IMR-90 (cell line): ENCODE results near the gene PPIL6. TPM values are rescaled to one million over a fixed set of nuclear protein-coding genes. Genes with fewer than 3 reads are reported as not detected.

ENCODE experiments used
- ATAC-seq: fragments of 200-7000 bp; cut with Tn5 transposase; 2 replicates; pipeline ENCODE4 v1.9.1; 2020; ENCODE audit warnings: low read depth, mild to moderate bottlenecking, moderate library complexity
- BruUV-seq: library from RNA; stranded (reverse); fragments of 400-500 nt; replicated peaks from 2 replicates; lab custom pipeline; 2021; lab: Mats Ljungman, UMichigan
- CTCF ChIA-PET: fragments of 300-600 bp; formaldehyde crosslinking; extraction: SDS; loops from one replicate; lab custom pipeline; 2021; ENCODE audit warnings: antibody characterized with exemption; lab: Yijun Ruan, JAX
- POLR2A ChIA-PET: fragments of 300-600 bp; sonication (Branson Sonifier 250); formaldehyde crosslinking; loops from one replicate; lab custom pipeline; 2022; ENCODE audit warnings: antibody characterized with exemption; ENCODE audit not compliant: unreplicated experiment; lab: Charles Lee
- DNase-seq: peaks from one replicate; pipeline ENCODE4 v3.0.0; 2013
- H2AFZ ChIP-seq: replicated peaks from 2 replicates; pipeline ENCODE3; 2013; ENCODE audit warnings: low read length, mild to moderate bottlenecking; ENCODE audit not compliant: poor library complexity
- H2AK5ac ChIP-seq: 2 replicates; pipeline ENCODE4 v1.6.1; 2013; ENCODE audit warnings: low read depth, low read length, inconsistent platforms
- H2AK9ac ChIP-seq: replicated peaks from 2 replicates; pipeline ENCODE3; 2013; ENCODE audit warnings: mild to moderate bottlenecking, low read depth, low read length, moderate library complexity; ENCODE audit not compliant: poor library complexity
- H2BK120ac ChIP-seq: 2 replicates; pipeline ENCODE4 v1.6.1; 2013; ENCODE audit warnings: low read depth, low read length, inconsistent platforms
- H2BK15ac ChIP-seq: 3 replicates; pipeline ENCODE4 v1.6.1; 2013; ENCODE audit warnings: low read depth, low read length, inconsistent platforms
- H2BK20ac ChIP-seq: 2 replicates; pipeline ENCODE4 v1.6.1; 2013; ENCODE audit warnings: low read depth, mild to moderate bottlenecking, inconsistent platforms, low read length, moderate library complexity
- H2BK5ac ChIP-seq: 2 replicates; pipeline ENCODE4 v1.6.1; 2013; ENCODE audit warnings: mild to moderate bottlenecking, low read depth, low read length, inconsistent platforms; ENCODE audit not compliant: poor library complexity, severe bottlenecking
- H3K14ac ChIP-seq: replicated peaks from 2 replicates; pipeline ENCODE4 v1.6.1; 2013; ENCODE audit warnings: low read depth, low read length, inconsistent platforms
- H3K18ac ChIP-seq: 2 replicates; pipeline ENCODE4 v1.6.1; 2013; ENCODE audit warnings: low read depth, low read length, control low read depth
- H3K23ac ChIP-seq: 2 replicates; pipeline ENCODE4 v1.6.1; 2013; ENCODE audit warnings: low read depth, low read length, inconsistent platforms
- H3K27ac ChIP-seq: 2 replicates; pipeline ENCODE4 v1.5.1; 2013; ENCODE audit warnings: mild to moderate bottlenecking, control low read depth, low read length; ENCODE audit not compliant: insufficient read depth
- H3K27me3 ChIP-seq: 2 replicates; pipeline ENCODE4 v1.6.1; 2013; ENCODE audit warnings: low read length; ENCODE audit not compliant: control insufficient read depth, insufficient read depth
- H3K36me3 ChIP-seq: 2 replicates; pipeline ENCODE4 v1.6.1; 2013; ENCODE audit warnings: low read length, mixed read lengths; ENCODE audit not compliant: control insufficient read depth, insufficient read depth
- H3K4ac ChIP-seq: 2 replicates; pipeline ENCODE4 v1.6.1; 2013; ENCODE audit warnings: low read depth, low read length, inconsistent platforms
- H3K4me1 ChIP-seq: 2 replicates; pipeline ENCODE4 v1.6.1; 2013; ENCODE audit warnings: low read length, mixed read lengths; ENCODE audit not compliant: control insufficient read depth, insufficient read depth
- H3K4me2 ChIP-seq: 2 replicates; pipeline ENCODE4 v1.6.1; 2013; ENCODE audit warnings: low read depth, mild to moderate bottlenecking, control low read depth, low read length, moderate library complexity
- H3K4me3 ChIP-seq: 2 replicates; pipeline ENCODE4 v1.5.1; 2013; ENCODE audit warnings: low read depth, mild to moderate bottlenecking, control low read depth, low read length, moderate library complexity; ENCODE audit not compliant: insufficient read depth
- H3K56ac ChIP-seq: 2 replicates; pipeline ENCODE4 v1.6.1; 2013; ENCODE audit warnings: low read length, inconsistent platforms; ENCODE audit not compliant: insufficient read depth; ENCODE audit errors: extremely low read depth
- H3K79me1 ChIP-seq, 2 experiments: 2 replicates each; pipeline ENCODE4 v1.6.1; 2013; ENCODE audit warnings: low read length in 2 of 2, inconsistent platforms in 1 of 2, low read depth in 1 of 2
- H3K9ac ChIP-seq: 2 replicates; pipeline ENCODE4 v1.6.1; 2013; ENCODE audit warnings: low read depth, low read length, control low read depth
- H3K9me1 ChIP-seq: 2 replicates; pipeline ENCODE4 v1.6.1; 2013; ENCODE audit warnings: low read length, inconsistent platforms; ENCODE audit not compliant: insufficient read depth
- H3K9me3 ChIP-seq: 2 replicates; pipeline ENCODE4 v1.6.1; 2013; ENCODE audit warnings: low read length; ENCODE audit not compliant: control insufficient read depth, insufficient read depth
- H4K20me1 ChIP-seq: 2 replicates; pipeline ENCODE4 v1.6.1; 2013; ENCODE audit warnings: low read length, inconsistent platforms; ENCODE audit not compliant: insufficient read depth
- H4K5ac ChIP-seq: 2 replicates; pipeline ENCODE4 v1.6.1; 2013; ENCODE audit warnings: mild to moderate bottlenecking, low read depth, low read length, control low read depth
- H4K8ac ChIP-seq, 2 experiments: 2 replicates each; pipeline ENCODE4 v1.6.1; 2013; ENCODE audit warnings: low read depth in 2 of 2, low read length in 2 of 2, control low read depth in 1 of 2, inconsistent platforms in 1 of 2
- H4K91ac ChIP-seq: 2 replicates; pipeline ENCODE4 v1.6.1; 2013; ENCODE audit warnings: low read depth, low read length, inconsistent platforms; ENCODE audit not compliant: insufficient read depth
- BHLHE40 ChIP-seq: fragments of 150-350 bp; IDR thresholded peaks from 2 replicates; pipeline ENCODE4 v1.6.1; 2016; ENCODE audit warnings: mild to moderate bottlenecking, low read depth, low read length
- CEBPB ChIP-seq: IDR thresholded peaks from 2 replicates; pipeline ENCODE4 v1.6.1; 2012; ENCODE audit warnings: low read depth, low read length, improper control_type of control experiment
- CHD1 ChIP-seq: IDR thresholded peaks from 2 replicates; pipeline ENCODE4 v1.6.1; 2012; ENCODE audit warnings: low read depth, low read length, improper control_type of control experiment
- CTCF ChIP-seq: conservative IDR thresholded peaks from 2 replicates; pipeline ENCODE4 v1.5.1; 2012; ENCODE audit warnings: mild to moderate bottlenecking, low read depth, low read length, improper control_type of control experiment
- ELK1 ChIP-seq: fragments of 150-350 bp; IDR thresholded peaks from 2 replicates; pipeline ENCODE4 v1.6.1; 2016; ENCODE audit warnings: low read depth, mild to moderate bottlenecking, low read length, moderate library complexity, borderline replicate concordance
- FOS ChIP-seq: fragments of 150-350 bp; IDR thresholded peaks from 2 replicates; pipeline ENCODE4 v1.6.1; 2016; ENCODE audit warnings: low read depth, low read length
- MAFK ChIP-seq: IDR thresholded peaks from 2 replicates; pipeline ENCODE4 v1.6.1; 2012; ENCODE audit warnings: low read depth, low read length, improper control_type of control experiment
- MAZ ChIP-seq: IDR thresholded peaks from 2 replicates; pipeline ENCODE4 v1.6.1; 2012; ENCODE audit warnings: low read depth, mild to moderate bottlenecking, low read length, improper control_type of control experiment, moderate library complexity, borderline replicate concordance
- MXI1 ChIP-seq: IDR thresholded peaks from 2 replicates; pipeline ENCODE4 v1.6.1; 2012; ENCODE audit warnings: low read depth, mild to moderate bottlenecking, low read length, moderate library complexity, borderline replicate concordance
- NFE2L2 ChIP-seq: fragments of 150-350 bp; IDR thresholded peaks from 2 replicates; pipeline ENCODE4 v1.6.1; 2016; ENCODE audit warnings: low read depth, mild to moderate bottlenecking, low read length
- POLR2A ChIP-seq: IDR thresholded peaks from 2 replicates; pipeline ENCODE4 v1.6.1; 2012; ENCODE audit warnings: mild to moderate bottlenecking, low read depth, low read length
- RAD21 ChIP-seq: IDR thresholded peaks from 2 replicates; pipeline ENCODE4 v1.6.1; 2012; ENCODE audit warnings: low read length, improper control_type of control experiment
- RCOR1 ChIP-seq: IDR thresholded peaks from 2 replicates; pipeline ENCODE4 v1.6.1; 2012; ENCODE audit warnings: mild to moderate bottlenecking, low read length, improper control_type of control experiment; ENCODE audit not compliant: insufficient replicate concordance
- RFX5 ChIP-seq: IDR thresholded peaks from 2 replicates; pipeline ENCODE4 v1.8.0; 2012; ENCODE audit warnings: low read depth, mild to moderate bottlenecking, low read length, moderate library complexity
- SMC3 ChIP-seq: fragments of 150-350 bp; IDR thresholded peaks from 2 replicates; pipeline ENCODE4 v1.6.1; 2016; ENCODE audit warnings: low read depth, mild to moderate bottlenecking, antibody characterized with exemption, low read length, moderate library complexity
- USF2 ChIP-seq: fragments of 150-350 bp; IDR thresholded peaks from 2 replicates; pipeline ENCODE4 v1.6.1; 2017; ENCODE audit warnings: mild to moderate bottlenecking, antibody characterized with exemption, low read length, low read depth
- WGBS, 2 experiments: methylation state at CpG; one replicate each; pipeline versions ENCODE4 v1.1.5 to v1.1.7; 2013; ENCODE audit warnings: missing lambda C conversion rate in 2 of 2; ENCODE audit not compliant: insufficient read length in 1 of 2; ENCODE audit errors: extremely low coverage in 2 of 2; 5-methylcytosine and 5-hydroxymethylcytosine counted together
- dilution Hi-C: fragments of 300-500 bp; cut with HindIII; formaldehyde crosslinking; loops from one replicate; pipeline ENCODE4 v1.14.3; 2018; ENCODE audit warnings: low sequenced_read_pairs; ENCODE audit not compliant: unreplicated experiment
- in situ Hi-C: fragments of 300-500 bp; cut with MboI; formaldehyde crosslinking; loops from 3 replicates; pipeline ENCODE4 v1.14.3; 2019; ENCODE audit warnings: low sequenced_read_pairs, inconsistent platforms, mixed read lengths
- intact Hi-C: fragments of 100-400 bp; cut with micrococcal nuclease; formaldehyde crosslinking; loops from 2 replicates; pipeline ENCODE4 v1.10.0; 2022
- polyA plus RNA-seq, 3 experiments: library from polyadenylated mRNA; depleted of rRNA; stranded (reverse); fragments of >200 nt; gene quantifications; 2 replicates each; pipeline ENCODE4 v1.2.3, GENCODE V29; 2012; ENCODE audit warnings: low replicate concordance in 1 of 3
- total RNA-seq: library from RNA; depleted of rRNA; stranded (reverse); fragments of >200 nt; gene quantifications from 2 replicates; pipeline ENCODE4 v1.2.3, GENCODE V29; 2012

Gene PPIL6
- total and polyA plus RNA-seq, 2 of the 4 experiments (the other 2 are of a cell fraction), result 0.15 to 0.18 TPM

- Histone ChIP-seq H3K9me1 (no peaks in the 10 kb centered on the region), H2BK20ac (no peak overlapping the region), H2AK9ac (no peak overlapping the region), H3K23ac (no peak overlapping the region), H3K4me3 (no peak overlapping the region), H2AK5ac (no peak overlapping the region), H3K36me3 (no peaks in the 10 kb centered on the region), H4K20me1 (no peaks in the 10 kb centered on the region), H2AFZ (no peak overlapping the region), H3K56ac (no peak overlapping the region), H3K27ac (no peak overlapping the region), H3K4ac (no peak overlapping the region), H3K4me1 (no peaks in the 10 kb centered on the region; the same call in 1 of the 2 replicates), H3K14ac (no peak overlapping the region), H3K18ac (no peak overlapping the region), H4K91ac (no peak overlapping the region), H4K5ac (no peak overlapping the region), H3K9me3 (no peaks in the 10 kb centered on the region), H2BK15ac (no peak overlapping the region), H3K4me2 (peak overlapping the region; percentile 73; the same call in 1 of the 2 replicates), H3K9ac (no peak overlapping the region), H4K8ac (no peak overlapping the region), H3K27me3 (no peaks in the 10 kb centered on the region), H2BK5ac (no peak overlapping the region), H3K79me1 (no peaks in the 10 kb centered on the region), H2BK120ac (no peak overlapping the region)
- POLR2A ChIA-PET, result no interaction called here
- in situ Hi-C loops (no loop called here), dilution Hi-C loops (no loop called here), intact Hi-C loops (no loop called here)
- ATAC-seq, result no peak
- TF ChIP-seq BHLHE40 (no peak), MAZ (no peak), CHD1 (no peak), POLR2A (no peak), NFE2L2 (no peak), FOS (no peak), CEBPB (no peak), RCOR1 (no peak), RAD21 (no peak), ELK1 (no peak), CTCF (no peak), RFX5 (no peak), USF2 (no peak), MXI1 (no peak), SMC3 (no peak), MAFK (no peak)
- CTCF ChIA-PET, result no interaction called here
- no CpG with 5 or more reads among the region's 2 CpGs for WGBS, 2 experiments
- peak; percentile 10 for DNase-seq
- BruUV-seq, result no TSS peak
Measured at GRCh38 chr6:109424946-109425345, 15.5 kb downstream of the PPIL6 start.
